ENCODE measurements around the gene FNDC3B. TPM values are rescaled to one million over a fixed set of nuclear protein-coding genes. Genes with fewer than 3 reads are reported as not detected.

The FNDC3B gene
- total and polyA plus RNA-seq, 2 donors (not counting 3 experiments of a cell fraction or from before 2014, with no cell fraction given), result 91.6 to 295 TPM

- dilution Hi-C loops (cut with MboI; ENCODE audit: extremely low pct_ligation_motif_present, low sequenced_read_pairs), result no loop called here
- ChIA-PET POLR2A (no interaction called here), CTCF (interaction anchor here (1.1 to 1.5 kb wide), 2 partner anchors 11 to 16 kb away, joined by 3 read pairs; no protein-coding TSS in a partner anchor)
Observed at GRCh38 chr3:172370419-172370818, 331.0 kb downstream of the FNDC3B start.

More at GRCh38 chr3:172370419-172370818, 331.0 kb downstream of the FNDC3B start:
- TF ChIP-seq MYC (IDR thresholded peaks at IDR 0.05; ENCODE audit: low read depth, low read length), result no peak
- TF ChIP-seq POLR2AphosphoS5 (IDR thresholded peaks at IDR 0.05; ENCODE audit: insufficient read depth, low read depth, low read length), result no peak
- TF ChIP-seq, protein P1, sequence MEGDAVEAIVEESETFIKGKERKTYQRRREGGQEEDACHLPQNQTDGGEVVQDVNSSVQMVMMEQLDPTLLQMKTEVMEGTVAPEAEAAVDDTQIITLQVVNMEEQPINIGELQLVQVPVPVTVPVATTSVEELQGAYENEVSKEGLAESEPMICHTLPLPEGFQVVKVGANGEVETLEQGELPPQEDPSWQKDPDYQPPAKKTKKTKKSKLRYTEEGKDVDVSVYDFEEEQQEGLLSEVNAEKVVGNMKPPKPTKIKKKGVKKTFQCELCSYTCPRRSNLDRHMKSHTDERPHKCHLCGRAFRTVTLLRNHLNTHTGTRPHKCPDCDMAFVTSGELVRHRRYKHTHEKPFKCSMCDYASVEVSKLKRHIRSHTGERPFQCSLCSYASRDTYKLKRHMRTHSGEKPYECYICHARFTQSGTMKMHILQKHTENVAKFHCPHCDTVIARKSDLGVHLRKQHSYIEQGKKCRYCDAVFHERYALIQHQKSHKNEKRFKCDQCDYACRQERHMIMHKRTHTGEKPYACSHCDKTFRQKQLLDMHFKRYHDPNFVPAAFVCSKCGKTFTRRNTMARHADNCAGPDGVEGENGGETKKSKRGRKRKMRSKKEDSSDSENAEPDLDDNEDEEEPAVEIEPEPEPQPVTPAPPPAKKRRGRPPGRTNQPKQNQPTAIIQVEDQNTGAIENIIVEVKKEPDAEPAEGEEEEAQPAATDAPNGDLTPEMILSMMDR (IDR thresholded peaks at IDR 0.05; ENCODE audit: extremely low read depth in 1 of 2, insufficient read depth in 1 of 2, low read depth in 1 of 2, low read length in 2 of 2), result no peak
- TF ChIP-seq, protein P2, sequence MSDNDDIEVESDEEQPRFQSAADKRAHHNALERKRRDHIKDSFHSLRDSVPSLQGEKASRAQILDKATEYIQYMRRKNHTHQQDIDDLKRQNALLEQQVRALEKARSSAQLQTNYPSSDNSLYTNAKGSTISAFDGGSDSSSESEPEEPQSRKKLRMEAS (IDR thresholded peaks at IDR 0.05; ENCODE audit: insufficient read depth, insufficient read length), result no peak
- TF ChIP-seq GATA2 (IDR thresholded peaks at IDR 0.05; ENCODE audit: insufficient read depth, insufficient read length, low read depth, low read length), result no peak
- TF ChIP-seq EZH2 (IDR thresholded peaks at IDR 0.05; ENCODE audit: borderline replicate concordance, low read depth, low read length, severe bottlenecking), result no peak
- no peak for TF ChIP-seq POLR2A (IDR thresholded peaks at IDR 0.05; ENCODE audit: low read depth, low read length)
- TF ChIP-seq JUN (IDR thresholded peaks at IDR 0.05; ENCODE audit: borderline replicate concordance, insufficient read depth, insufficient read length, low read depth), result no peak
- no peak for TF ChIP-seq FOS (IDR thresholded peaks at IDR 0.05; ENCODE audit: borderline replicate concordance, insufficient read depth, low read length)
- FAIRE-seq (no peak), DNase-seq (ENCODE audit: low read depth, low spot score) (no peak)
- Histone ChIP-seq H3K27ac (ENCODE audit: insufficient read depth, low read depth, low read length) (no peak overlapping the region), H3K9ac (replicated peaks; ENCODE audit: extremely low read depth, insufficient read depth, low read length) (no peak overlapping the region), H3K9me3 (replicated peaks; ENCODE audit: control insufficient read depth, insufficient read depth, low read length) (no peaks in the 10 kb centered on the region), H3K4me3 (replicated peaks in 1 of 3; ENCODE audit: insufficient read depth in 1 of 3, low read depth in 1 of 3, low read length in 3 of 3) (no peak overlapping the region), H3K4me1 (ENCODE audit: control insufficient read depth, extremely low read depth, insufficient read depth, low read length) (no peaks in the 10 kb centered on the region), H3K36me3 (ENCODE audit: control insufficient read depth in 2 of 2, extremely low read depth in 1 of 2, insufficient read depth in 2 of 2, low read length in 2 of 2) (peaks cover 21 to 22% of the 10 kb centered on the region in 2 experiments), H3K4me2 (ENCODE audit: insufficient read depth, low read length) (no peak overlapping the region), H2AFZ (ENCODE audit: low read depth, low read length) (no peak overlapping the region), H4K20me1 (replicated peaks; ENCODE audit: control insufficient read depth, extremely low read depth, insufficient read depth, low read length) (no peaks in the 10 kb centered on the region), H3K9me1 (replicated peaks; ENCODE audit: control insufficient read depth, extremely low read depth, insufficient read depth, low read length) (no peaks in the 10 kb centered on the region), H3K27me3 (ENCODE audit: control insufficient read depth in 2 of 2, insufficient read depth in 2 of 2, low read length in 2 of 2) (no peaks in the 10 kb centered on the region), H3K79me2 (ENCODE audit: control insufficient read depth, insufficient read depth, low read length) (no peaks in the 10 kb centered on the region)
- BruUV-seq (replicated peaks), result no TSS peak
- intact Hi-C loops (cut with micrococcal nuclease), result no loop called here
